COR-L47 (cell line): ENCODE results near the gene KLRC4.
"Not testable (repeated sequence)": the region's sequence is repeated elsewhere in the genome, so short reads cannot be mapped to it uniquely, and the experiment has no call there.

Experiments used
- DNase-seq: peaks from one replicate; lab custom pipeline; 2025; lab: John Stamatoyannopoulos, UW

KLRC4 gene

GRCh38 chr12:10368206-10369171 lies 41.1 kb downstream of the KLRC4 start:
- no peak for DNase-seq

- not testable (repeated sequence) for DNase-seq
Observed at GRCh38 chr12:10367714-10368113, 41.8 kb downstream of the KLRC4 start.

- DNase-seq, result no peak
Observed at GRCh38 chr12:10366875-10367274, 42.7 kb downstream of the KLRC4 start.

GRCh38 chr12:10365696-10366405 lies 43.7 kb downstream of the KLRC4 start:
- no peak for DNase-seq

GRCh38 chr12:10364815-10365622 lies 44.5 kb downstream of the KLRC4 start:
- no peak for DNase-seq

GRCh38 chr12:10363914-10364814 lies 45.4 kb downstream of the KLRC4 start:
- no peak for DNase-seq

GRCh38 chr12:10363658-10363913 lies 46.0 kb downstream of the KLRC4 start:
- no peak for DNase-seq

GRCh38 chr12:10362828-10363657 lies 46.5 kb downstream of the KLRC4 start:
- no peak for DNase-seq

GRCh38 chr12:10362325-10362724 lies 47.2 kb downstream of the KLRC4 start:
- DNase-seq, result no peak

GRCh38 chr12:10361622-10362021 lies 47.9 kb downstream of the KLRC4 start:
- no peak for DNase-seq

- DNase-seq, result no peak
Observed at GRCh38 chr12:10361084-10361483, 48.5 kb downstream of the KLRC4 start.

GRCh38 chr12:10358969-10359368 lies 50.6 kb downstream of the KLRC4 start:
- no peak for DNase-seq

GRCh38 chr12:10358131-10358530 lies 51.4 kb downstream of the KLRC4 start:
- DNase-seq, result no peak
